Natural killer cell (primary cell): Measurements from ENCODE around the gene SHB. TPM values are rescaled to one million over a fixed set of nuclear protein-coding genes. Genes with fewer than 3 reads are reported as not detected.

Experiments
- ATAC-seq, 3 donors: fragments of 150-1000 bp in 2 of 3; fragments of 200-7000 bp in 1 of 3; cut with Tn5 transposase; 1 replicate in 1 of 3; 2 replicates in 2 of 3; pipeline ENCODE4 v1.10.0; 2021; ENCODE audit warnings: mild to moderate bottlenecking in 2 of 3, moderate library complexity in 2 of 3
- DNase-seq, 2 donors: peaks; one replicate each; pipeline versions ENCODE4 v3.0.0 to v3.0.0-alpha.2; 2013 to 2021; ENCODE audit warnings: mixed read lengths in 1 of 2
- H3K27ac ChIP-seq: one replicate; pipeline ENCODE4 v1.5.1; 2013; ENCODE audit warnings: mild to moderate bottlenecking, low read length
- H3K27me3 ChIP-seq: one replicate; pipeline ENCODE4 v1.6.1; 2013; ENCODE audit warnings: low read length; ENCODE audit not compliant: control insufficient read depth, insufficient read depth
- H3K36me3 ChIP-seq: one replicate; pipeline ENCODE4 v1.6.1; 2013; ENCODE audit warnings: low read length; ENCODE audit not compliant: control insufficient read depth, insufficient read depth
- H3K4me1 ChIP-seq: one replicate; pipeline ENCODE4 v1.6.1; 2013; ENCODE audit warnings: low read length; ENCODE audit not compliant: control insufficient read depth, insufficient read depth
- H3K4me3 ChIP-seq: one replicate; pipeline ENCODE4 v1.5.1; 2013; ENCODE audit warnings: low read length
- H3K9me3 ChIP-seq: one replicate; pipeline ENCODE4 v1.6.1; 2013; ENCODE audit warnings: low read length; ENCODE audit not compliant: control insufficient read depth, insufficient read depth
- H3K27ac Mint-ChIP-seq, 2 donors: one replicate each; pipeline ENCODE4 v1.8.0; 2022; ENCODE audit warnings: mild to moderate bottlenecking in 2 of 2, mixed read lengths in 2 of 2, moderate library complexity in 1 of 2
- H3K27me3 Mint-ChIP-seq, 2 donors: one replicate each; pipeline ENCODE4 v1.8.0; 2022; ENCODE audit warnings: low read depth in 2 of 2, mixed read lengths in 2 of 2
- H3K36me3 Mint-ChIP-seq: one replicate; pipeline ENCODE4 v1.8.0; 2022; ENCODE audit warnings: mixed read lengths
- H3K4me1 Mint-ChIP-seq, 2 donors: one replicate each; pipeline ENCODE4 v1.8.0; 2022; ENCODE audit warnings: mixed read lengths in 2 of 2
- H3K4me3 Mint-ChIP-seq: one replicate; pipeline ENCODE4 v1.8.0; 2022; ENCODE audit warnings: mild to moderate bottlenecking, moderate library complexity, mixed read lengths
- H3K9me3 Mint-ChIP-seq, 2 donors: one replicate each; pipeline ENCODE4 v1.8.0; 2022; ENCODE audit warnings: mixed read lengths in 2 of 2
- CTCF ChIP-seq: fragments of 200-600 bp; IDR thresholded peaks from one replicate; pipeline ENCODE4 v1.8.0; 2022; ENCODE audit warnings: antibody characterized with exemption
- WGBS: methylation state at CpG from one replicate; pipeline ENCODE4 v1.1.7; 2013; ENCODE audit warnings: missing lambda C conversion rate; ENCODE audit not compliant: insufficient coverage; 5-methylcytosine and 5-hydroxymethylcytosine counted together
- intact Hi-C: fragments of 100-400 bp; cut with micrococcal nuclease; formaldehyde crosslinking; loops from one replicate; pipeline ENCODE4 v1.14.2; 2022
- total RNA-seq, 4 donors: library from RNA; stranded (reverse); fragments of 120-200 nt in 1 of 4; gene quantifications; one replicate each; pipeline versions ENCODE4 v1.2.3 to v1.2.4, GENCODE V29; 2013 to 2022

SHB gene
- total RNA-seq, 3 donors from 2014 or later (not counting 1 experiment from before 2014, with no cell fraction given), result 2.7 to 7.1 (median 2.9) TPM

GRCh38 chr9:38037981-38038306, 31.1 kb downstream of the SHB start:
- no peaks in the 10 kb centered on the region for H3K27me3 Mint-ChIP-seq
- TF ChIP-seq CTCF, result no peak
- peaks cover 0 to 30% of the 10 kb centered on the region in 2 donors for H3K4me1 Mint-ChIP-seq
- H3K4me3 Mint-ChIP-seq, result no peak overlapping the region
- DNase-seq (no peak), ATAC-seq (no peak)
- Histone ChIP-seq H3K4me1 (no peaks in the 10 kb centered on the region), H3K9me3 (no peaks in the 10 kb centered on the region), H3K27me3 (no peaks in the 10 kb centered on the region), H3K4me3 (no peak overlapping the region), H3K36me3 (no peaks in the 10 kb centered on the region), H3K27ac (no peak overlapping the region)
- no peaks in the 10 kb centered on the region for H3K9me3 Mint-ChIP-seq
- 80% methylated on average over 5 of the region's 5 CpGs for WGBS
- H3K27ac Mint-ChIP-seq, result peak overlapping the region in 1 of 2 donors; percentile 29
- intact Hi-C loops, result no loop called here
- no peaks in the 10 kb centered on the region for H3K36me3 Mint-ChIP-seq

- Histone ChIP-seq H3K4me1 (no peaks in the 10 kb centered on the region), H3K4me3 (no peak overlapping the region), H3K27me3 (no peaks in the 10 kb centered on the region), H3K27ac (no peak overlapping the region), H3K9me3 (no peaks in the 10 kb centered on the region), H3K36me3 (no peaks in the 10 kb centered on the region)
- no peak overlapping the region for H3K27ac Mint-ChIP-seq
- no peak overlapping the region for H3K4me3 Mint-ChIP-seq
- no peaks in the 10 kb centered on the region for H3K36me3 Mint-ChIP-seq
- peaks cover 0 to 36% of the 10 kb centered on the region in 2 donors for H3K4me1 Mint-ChIP-seq
- H3K9me3 Mint-ChIP-seq, result no peaks in the 10 kb centered on the region
- intact Hi-C loops, result no loop called here
- TF ChIP-seq CTCF, result no peak
- ATAC-seq (no peak), DNase-seq (no peak)
- H3K27me3 Mint-ChIP-seq, result no peaks in the 10 kb centered on the region
- WGBS, result 85% methylated on average over 12 of the region's 12 CpGs
Observed at GRCh38 chr9:38036359-38037084, 32.5 kb downstream of the SHB start.

- Histone ChIP-seq H3K36me3 (no peaks in the 10 kb centered on the region), H3K27me3 (no peaks in the 10 kb centered on the region), H3K4me3 (no peak overlapping the region), H3K27ac (no peak overlapping the region), H3K4me1 (no peaks in the 10 kb centered on the region), H3K9me3 (no peaks in the 10 kb centered on the region)
- no peak for TF ChIP-seq CTCF
- no peak for ATAC-seq
- Mint-ChIP-seq H3K27me3 (no peaks in the 10 kb centered on the region), H3K4me1 (peaks cover 0 to 36% of the 10 kb centered on the region in 2 donors), H3K4me3 (no peak overlapping the region), H3K27ac (no peak overlapping the region), H3K9me3 (no peaks in the 10 kb centered on the region), H3K36me3 (no peaks in the 10 kb centered on the region)
- intact Hi-C loops, result no loop called here
- no peak for DNase-seq
- WGBS, result 93% methylated on average over 7 of the region's 8 CpGs
Observed at GRCh38 chr9:38035873-38036272, 33.2 kb downstream of the SHB start.

- intact Hi-C loops, result no loop called here
- H3K4me3 ChIP-seq, result no peak overlapping the region
- TF ChIP-seq CTCF, result no peak
- H3K27me3 ChIP-seq, result no peaks in the 10 kb centered on the region
- H3K36me3 ChIP-seq, result no peaks in the 10 kb centered on the region
- ATAC-seq, result no peak
- H3K27me3 Mint-ChIP-seq, result no peaks in the 10 kb centered on the region
- no peaks in the 10 kb centered on the region for H3K9me3 Mint-ChIP-seq
- H3K9me3 ChIP-seq, result no peaks in the 10 kb centered on the region
- over 99% methylated on average over 6 of the region's 8 CpGs for WGBS
- H3K4me1 ChIP-seq, result no peaks in the 10 kb centered on the region
- peaks cover 0 to 46% of the 10 kb centered on the region in 2 donors for H3K4me1 Mint-ChIP-seq
- no peak overlapping the region for H3K4me3 Mint-ChIP-seq
- H3K27ac ChIP-seq, result no peak overlapping the region
- no peak for DNase-seq
- no peaks in the 10 kb centered on the region for H3K36me3 Mint-ChIP-seq
- no peak overlapping the region for H3K27ac Mint-ChIP-seq
Observed at GRCh38 chr9:38033941-38034340, 35.1 kb downstream of the SHB start.
